Measurements from ENCODE around the gene TADA2B. TPM values are rescaled to one million over a fixed set of nuclear protein-coding genes. Genes with fewer than 3 reads are reported as not detected.
"Not testable (repeated sequence)": the region's sequence is repeated elsewhere in the genome, so short reads cannot be mapped to it uniquely, and the experiment has no call there.

The TADA2B gene
- total RNA-seq, 4 donors from 2014 or later, result 17.5 to 26.6 (median 23.9) TPM

DNA sequence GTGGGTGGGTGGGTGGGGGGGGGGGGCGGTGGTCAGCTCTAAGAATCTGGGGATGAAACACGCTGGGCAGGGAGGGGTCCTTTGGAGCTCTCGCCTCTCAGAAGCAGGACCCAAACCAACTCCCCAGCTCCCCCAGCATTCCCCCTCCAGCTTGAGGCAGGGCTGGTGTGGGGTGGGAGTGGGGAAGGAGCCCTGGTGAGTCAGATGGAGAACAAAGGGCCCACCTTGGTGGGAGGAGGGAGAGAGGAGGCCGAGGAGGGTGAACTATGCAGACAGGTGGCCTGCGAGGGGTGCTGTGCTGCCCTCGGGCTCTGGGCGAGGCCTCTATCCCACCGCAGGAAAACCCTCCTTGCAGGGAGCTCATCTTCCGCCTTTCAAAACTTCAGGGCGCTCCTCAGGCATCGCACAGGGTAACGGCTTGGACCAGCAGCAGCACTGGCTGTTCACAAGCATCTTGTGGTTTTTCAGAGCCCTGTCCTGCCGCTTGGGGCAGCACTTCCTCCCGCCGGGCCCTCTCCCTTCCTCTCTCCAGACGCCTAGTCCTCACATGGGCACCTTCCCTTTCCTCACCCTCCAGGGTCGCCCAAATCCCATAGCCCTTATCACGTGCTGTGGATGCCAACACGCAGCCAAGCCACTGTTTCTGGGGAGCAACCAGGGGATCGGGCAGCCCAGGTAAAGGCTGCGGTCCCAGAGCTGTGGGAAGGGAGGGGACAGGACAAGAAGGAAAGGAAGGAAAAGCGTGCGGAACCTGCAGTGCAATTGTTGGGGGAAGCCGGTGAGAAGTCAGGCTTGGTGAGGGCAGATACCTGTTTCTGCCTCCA is 58.7 kb downstream of the TADA2B start:
- peak; percentile 84 to 90 for DNase-seq (ENCODE audit: low spot score in 2 of 2)
- TF ChIP-seq, protein P1, sequence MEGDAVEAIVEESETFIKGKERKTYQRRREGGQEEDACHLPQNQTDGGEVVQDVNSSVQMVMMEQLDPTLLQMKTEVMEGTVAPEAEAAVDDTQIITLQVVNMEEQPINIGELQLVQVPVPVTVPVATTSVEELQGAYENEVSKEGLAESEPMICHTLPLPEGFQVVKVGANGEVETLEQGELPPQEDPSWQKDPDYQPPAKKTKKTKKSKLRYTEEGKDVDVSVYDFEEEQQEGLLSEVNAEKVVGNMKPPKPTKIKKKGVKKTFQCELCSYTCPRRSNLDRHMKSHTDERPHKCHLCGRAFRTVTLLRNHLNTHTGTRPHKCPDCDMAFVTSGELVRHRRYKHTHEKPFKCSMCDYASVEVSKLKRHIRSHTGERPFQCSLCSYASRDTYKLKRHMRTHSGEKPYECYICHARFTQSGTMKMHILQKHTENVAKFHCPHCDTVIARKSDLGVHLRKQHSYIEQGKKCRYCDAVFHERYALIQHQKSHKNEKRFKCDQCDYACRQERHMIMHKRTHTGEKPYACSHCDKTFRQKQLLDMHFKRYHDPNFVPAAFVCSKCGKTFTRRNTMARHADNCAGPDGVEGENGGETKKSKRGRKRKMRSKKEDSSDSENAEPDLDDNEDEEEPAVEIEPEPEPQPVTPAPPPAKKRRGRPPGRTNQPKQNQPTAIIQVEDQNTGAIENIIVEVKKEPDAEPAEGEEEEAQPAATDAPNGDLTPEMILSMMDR (IDR thresholded peaks at IDR 0.05), result peak; percentile 35 to 88
- no peak for TF ChIP-seq POLR2A (IDR thresholded peaks at IDR 0.05)
- no peaks in the 10 kb centered on the region for H3K27me3 ChIP-seq
- 19% methylated on average over 16 of the region's 24 CpGs for WGBS
- peak overlapping the region; percentile 83 for H3K27ac ChIP-seq
- H3K4me3 ChIP-seq, result peak overlapping the region; percentile 74
- no peaks in the 10 kb centered on the region for H3K36me3 ChIP-seq
- H3K4me1 ChIP-seq, result peaks cover 21% of the 10 kb centered on the region
- no peaks in the 10 kb centered on the region for H3K9me3 ChIP-seq

DNA sequence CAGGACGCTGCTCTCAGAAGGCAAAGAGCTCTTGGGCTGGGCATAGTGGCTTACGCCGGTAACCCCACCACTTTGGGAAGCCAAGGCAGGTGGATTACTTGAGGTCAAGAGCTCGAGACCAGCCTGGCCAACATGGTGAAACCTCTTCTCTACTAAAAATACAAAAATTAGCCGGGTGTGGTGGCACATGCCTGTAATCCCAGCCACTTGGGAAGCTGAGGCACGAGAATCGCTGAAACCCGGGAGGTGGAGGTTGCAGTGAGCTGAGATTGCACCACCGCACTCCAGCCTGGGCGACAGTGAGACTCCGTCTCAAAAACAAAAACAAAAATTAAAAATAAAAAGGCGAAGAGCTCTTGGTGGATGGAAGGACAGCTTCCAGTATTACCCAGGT is 59.3 kb downstream of the TADA2B start:
- H3K4me1 ChIP-seq, result peaks cover 20% of the 10 kb centered on the region
- DNase-seq (ENCODE audit: low spot score in 2 of 2), result not testable (repeated sequence)

DNA sequence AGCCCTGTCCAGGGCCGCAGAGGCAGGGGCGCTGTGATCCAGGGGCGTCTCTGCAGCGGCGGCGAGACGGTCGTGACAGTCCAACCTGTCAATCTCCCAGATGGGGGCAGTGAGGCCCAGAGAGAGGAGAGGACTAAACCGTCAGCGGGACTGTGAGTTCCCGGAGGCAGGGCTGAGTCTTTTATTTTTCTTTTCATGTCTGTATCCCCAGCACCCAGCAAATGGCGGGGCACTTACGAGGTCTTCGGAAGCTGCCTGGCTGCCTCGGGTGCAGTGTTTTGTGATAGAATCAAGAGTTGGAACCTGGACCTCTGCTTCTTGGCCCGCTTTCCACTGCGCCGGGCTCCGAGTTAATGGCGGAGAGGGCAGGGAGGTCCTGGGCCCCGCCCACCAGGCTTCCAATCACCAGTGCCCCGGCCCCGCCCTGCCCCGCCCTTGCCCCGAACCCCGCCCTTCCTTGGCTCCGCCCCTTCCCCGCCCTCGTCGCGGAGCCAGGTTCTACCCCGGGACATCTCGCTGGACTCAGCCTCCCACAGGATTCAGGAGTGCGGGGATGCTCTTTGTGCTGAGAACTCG is 59.9 kb downstream of the TADA2B start:
- peak; percentile 89 to 94 for DNase-seq (ENCODE audit: low spot score in 2 of 2)
- TF ChIP-seq POLR2AphosphoS5 (IDR thresholded peaks at IDR 0.05) (no peak), POLR2A (IDR thresholded peaks at IDR 0.05) (peak in 1 of 2 donors; percentile 44), EP300 (IDR thresholded peaks at IDR 0.05) (no peak)
- TF ChIP-seq, protein P1 (IDR thresholded peaks at IDR 0.05), result no peak
- 3% methylated on average over 8 of the region's 35 CpGs for WGBS
- no peaks in the 10 kb centered on the region for H3K27me3 ChIP-seq
- H3K4me1 ChIP-seq, result peaks cover 20% of the 10 kb centered on the region
- H3K27ac ChIP-seq, result peak overlapping the region; percentile 83
- peak overlapping the region; percentile 74 for H3K4me3 ChIP-seq
- no peaks in the 10 kb centered on the region for H3K36me3 ChIP-seq
- no peaks in the 10 kb centered on the region for H3K9me3 ChIP-seq

More for the DNA sequence above, 59.3 kb downstream of the TADA2B start:
- H3K27me3 ChIP-seq, H3K9me3 ChIP-seq, H3K36me3 ChIP-seq: not testable (repeated sequence)
- WGBS, result 48% methylated on average over 11 of the region's 12 CpGs
- peak overlapping the region; percentile 74 for H3K4me3 ChIP-seq
- peak overlapping the region; percentile 83 for H3K27ac ChIP-seq

DNA sequence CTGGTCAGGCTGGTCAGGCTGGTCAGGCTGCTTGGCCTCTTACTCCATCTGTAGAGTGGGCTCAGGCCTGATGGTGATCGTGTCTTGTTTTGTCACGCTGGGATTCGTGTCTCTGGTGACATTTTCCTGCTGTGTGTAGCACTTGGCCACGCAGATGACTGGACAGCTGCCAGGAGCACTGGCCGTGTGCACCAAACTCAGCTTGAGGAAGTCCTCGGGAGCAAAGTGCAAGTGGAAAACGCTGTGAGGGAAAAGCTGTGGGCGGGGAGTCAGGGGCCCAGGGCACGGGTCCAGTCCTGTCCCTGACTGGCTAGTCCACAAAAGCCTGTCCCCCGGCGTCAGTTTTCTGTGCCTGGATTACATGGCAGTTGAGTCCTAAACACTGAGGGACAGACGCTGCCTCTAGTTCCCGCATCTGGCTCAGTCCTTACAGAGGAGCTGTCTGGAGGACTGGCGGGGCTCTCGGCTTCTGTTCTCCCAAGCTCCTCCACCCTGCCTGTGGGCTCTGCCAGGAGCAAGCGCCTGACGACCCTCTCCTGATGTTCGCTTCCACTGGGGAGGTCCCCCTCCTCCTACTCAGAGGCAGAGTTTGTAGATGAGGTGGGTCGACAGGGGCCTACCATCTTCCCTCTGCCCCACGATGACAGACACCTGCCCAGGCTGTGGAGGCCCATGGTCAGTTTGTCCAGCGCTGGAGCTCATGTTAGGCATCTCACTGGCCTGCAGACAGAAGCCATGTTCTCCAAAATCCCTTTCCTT is 60.6 kb downstream of the TADA2B start:
- peak in 1 of 2 donors; percentile 86 for DNase-seq (ENCODE audit: low spot score in 2 of 2)
- Histone ChIP-seq H3K36me3 (no peaks in the 10 kb centered on the region), H3K4me3 (peak overlapping the region; percentile 74), H3K4me1 (peaks cover 20% of the 10 kb centered on the region), H3K27me3 (no peaks in the 10 kb centered on the region), H3K27ac (peak overlapping the region; percentile 83), H3K9me3 (no peaks in the 10 kb centered on the region)
- WGBS, result 40% methylated on average over 19 of the region's 21 CpGs
- TF ChIP-seq, protein P1 (IDR thresholded peaks at IDR 0.05), result no peak
- TF ChIP-seq POLR2A (IDR thresholded peaks at IDR 0.05) (no peak), EP300 (IDR thresholded peaks at IDR 0.05) (no peak), POLR2AphosphoS5 (IDR thresholded peaks at IDR 0.05) (no peak)

DNA sequence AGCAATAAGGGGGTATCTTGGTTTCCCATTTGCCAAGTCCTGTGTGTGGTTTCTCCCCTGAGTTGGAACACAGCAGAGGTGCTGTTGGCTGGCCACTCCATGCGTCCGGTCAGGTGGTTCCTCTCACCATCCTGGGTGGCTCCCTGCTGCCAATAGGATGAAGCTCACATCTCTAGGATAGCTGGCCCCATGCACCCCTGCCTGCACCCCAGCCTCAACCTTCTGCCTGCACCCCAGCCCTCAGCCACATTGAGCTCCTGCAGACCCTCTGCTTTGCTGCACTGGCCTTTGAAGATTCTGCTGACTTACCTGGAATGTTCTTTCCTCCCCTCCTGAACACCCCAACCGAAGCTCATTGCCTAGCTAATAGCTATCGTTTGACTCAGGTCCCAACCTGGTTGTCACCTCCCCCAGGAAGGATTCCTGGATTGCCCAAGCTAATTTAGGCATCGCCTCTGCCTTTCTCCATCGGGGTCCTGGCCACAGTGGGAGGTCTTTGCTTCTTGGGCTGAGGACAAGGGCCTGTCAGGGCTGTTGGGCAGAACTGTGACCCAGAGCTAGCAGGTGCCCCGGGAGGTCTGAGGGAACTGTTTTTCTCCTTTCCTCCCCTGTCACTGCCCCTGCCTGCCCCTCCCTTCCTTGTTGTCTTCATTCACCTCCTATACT is 61.3 kb downstream of the TADA2B start:
- DNase-seq (ENCODE audit: low spot score in 2 of 2), result no peak
- WGBS, result 93% methylated on average over 7 of the region's 7 CpGs
- Histone ChIP-seq H3K27me3 (no peaks in the 10 kb centered on the region), H3K4me1 (peaks cover 20% of the 10 kb centered on the region), H3K9me3 (no peaks in the 10 kb centered on the region), H3K27ac (peak overlapping the region; percentile 32), H3K4me3 (no peak overlapping the region), H3K36me3 (no peaks in the 10 kb centered on the region)
- no peak for TF ChIP-seq POLR2A (IDR thresholded peaks at IDR 0.05)
- TF ChIP-seq, protein P1 (IDR thresholded peaks at IDR 0.05), result no peak
- no peak for TF ChIP-seq POLR2AphosphoS5 (IDR thresholded peaks at IDR 0.05)
- TF ChIP-seq EP300 (IDR thresholded peaks at IDR 0.05), result no peak

Measured in suprapubic skin (tissue), 4 donors.